ENCODE data around the gene SCUBE1. TPM values are rescaled to one million over a fixed set of nuclear protein-coding genes. Genes with fewer than 3 reads are reported as not detected.

The SCUBE1 gene
- total RNA-seq, 2 donors from 2014 or later, result 0.14 TPM; not detected in 1

Other genes starting within 250 kb of the SCUBE1 start
- 1 to 10 TPM; 3.2 to 5.0 TPM for gene BIK, start 232.6 kb downstream of the SCUBE1 start, total RNA-seq
- gene MCAT, start 200.0 kb downstream of the SCUBE1 start, total RNA-seq, result 1 to 10 TPM; 6.7 to 9.7 TPM
- gene TSPO, start 191.8 kb downstream of the SCUBE1 start, total RNA-seq, result 10 to 100 TPM; 61.5 to 93.8 TPM
- 10 to 100 TPM; 37.7 to 45.0 TPM for gene TTLL12, start 156.2 kb downstream of the SCUBE1 start, total RNA-seq
- gene MPPED1, start 68.6 kb upstream of the SCUBE1 start, total RNA-seq, result not detected